ENCODE measurements around the gene ADGRD2.

Gene ADGRD2

DNA sequence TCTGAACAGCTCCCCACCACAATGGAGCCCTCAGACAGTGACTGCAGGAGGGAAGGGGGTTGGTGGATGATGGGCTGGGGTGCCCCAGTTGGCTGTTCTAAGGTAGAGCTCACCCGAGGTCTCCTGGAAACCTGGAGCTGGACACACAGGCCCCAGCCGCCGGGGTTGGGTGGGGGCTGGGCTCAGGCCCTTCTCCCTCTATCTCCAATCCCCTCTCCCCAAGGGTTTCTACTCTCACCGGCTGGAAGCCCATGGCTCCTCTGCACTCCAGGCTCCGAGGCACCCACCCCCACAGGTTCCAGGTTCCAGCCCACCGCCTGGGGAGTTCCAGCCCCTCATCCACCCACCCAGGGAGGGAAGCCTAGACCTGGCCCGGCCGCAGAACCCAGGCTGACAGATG is 56.2 kb downstream of the ADGRD2 start:
- CTCF ChIA-PET = interaction anchor here (1.0 to 1.5 kb wide), 3 partner anchors 9 to 30 kb away, joined by 3 to 5 read pairs (median 3); no protein-coding TSS in a partner anchor
- TF ChIP-seq, protein P1, sequence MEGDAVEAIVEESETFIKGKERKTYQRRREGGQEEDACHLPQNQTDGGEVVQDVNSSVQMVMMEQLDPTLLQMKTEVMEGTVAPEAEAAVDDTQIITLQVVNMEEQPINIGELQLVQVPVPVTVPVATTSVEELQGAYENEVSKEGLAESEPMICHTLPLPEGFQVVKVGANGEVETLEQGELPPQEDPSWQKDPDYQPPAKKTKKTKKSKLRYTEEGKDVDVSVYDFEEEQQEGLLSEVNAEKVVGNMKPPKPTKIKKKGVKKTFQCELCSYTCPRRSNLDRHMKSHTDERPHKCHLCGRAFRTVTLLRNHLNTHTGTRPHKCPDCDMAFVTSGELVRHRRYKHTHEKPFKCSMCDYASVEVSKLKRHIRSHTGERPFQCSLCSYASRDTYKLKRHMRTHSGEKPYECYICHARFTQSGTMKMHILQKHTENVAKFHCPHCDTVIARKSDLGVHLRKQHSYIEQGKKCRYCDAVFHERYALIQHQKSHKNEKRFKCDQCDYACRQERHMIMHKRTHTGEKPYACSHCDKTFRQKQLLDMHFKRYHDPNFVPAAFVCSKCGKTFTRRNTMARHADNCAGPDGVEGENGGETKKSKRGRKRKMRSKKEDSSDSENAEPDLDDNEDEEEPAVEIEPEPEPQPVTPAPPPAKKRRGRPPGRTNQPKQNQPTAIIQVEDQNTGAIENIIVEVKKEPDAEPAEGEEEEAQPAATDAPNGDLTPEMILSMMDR (conservative IDR thresholded peaks at IDR 0.05; ENCODE audit: low read depth) = no peak
- no peak for DNase-seq (ENCODE audit: low spot score)
- POLR2A ChIA-PET (ENCODE audit: low non-redundant PET) = no interaction called here
- no peak overlapping the region for H3K27ac ChIP-seq

DNA sequence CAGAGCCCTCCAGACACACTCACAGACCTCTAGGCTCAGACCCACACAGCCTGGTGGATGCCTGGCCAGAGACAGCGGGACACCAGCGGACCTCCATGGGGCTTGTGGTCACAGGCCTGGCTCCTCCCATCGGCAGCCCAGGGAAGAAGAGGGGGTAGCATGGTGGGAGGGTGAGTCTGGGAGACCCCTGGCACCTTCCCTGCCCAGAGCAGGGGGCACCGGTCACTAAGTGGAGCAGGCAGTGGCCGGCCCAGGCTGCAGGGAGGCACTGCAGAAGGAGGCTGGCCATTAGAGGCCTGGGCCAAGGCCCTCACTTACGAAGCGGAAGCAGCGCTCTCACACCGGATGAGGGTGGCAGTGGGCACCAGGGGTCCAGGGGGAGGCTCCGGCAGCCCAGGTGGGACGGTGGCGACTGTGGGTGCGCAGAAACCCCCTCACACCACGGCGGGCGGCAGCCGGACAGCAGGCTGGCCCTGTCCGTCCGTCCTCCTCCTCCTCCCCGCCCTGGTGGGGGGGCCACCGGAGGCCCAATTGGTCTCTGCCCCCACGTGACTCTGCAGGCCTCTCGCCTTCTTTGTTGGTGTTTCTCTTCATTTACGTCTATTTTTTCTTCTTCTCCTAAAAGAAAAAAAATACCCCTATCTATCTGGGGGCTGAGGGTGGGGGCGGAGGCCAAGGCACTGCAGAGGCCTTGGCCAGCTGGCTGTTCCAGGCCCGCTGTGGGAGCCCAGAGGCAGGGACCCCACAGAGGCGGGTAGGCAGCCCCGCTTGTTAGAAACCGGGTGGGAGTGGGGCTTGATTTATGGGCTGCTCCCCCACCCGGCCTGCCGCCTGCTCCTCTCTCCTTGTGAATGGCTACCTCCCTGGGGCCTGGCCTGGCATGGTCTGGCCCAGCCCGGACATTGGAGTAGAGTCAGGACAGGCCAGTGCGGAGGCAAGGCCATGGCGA is 57.0 kb downstream of the ADGRD2 start, which contains the start of gene NR5A1:
Gene NR5A1 (minus strand): TSS at position 469 of the 949 bp plus-strand sequence. CDS start 4,004 bp downstream, outside the sequence.
- POLR2A ChIA-PET (ENCODE audit: low non-redundant PET) = no interaction called here
- H3K27ac ChIP-seq = no peak within 1 kb of the TSS
- CTCF ChIA-PET = interaction anchor here (0.6 to 1.0 kb wide), 2 partner anchors 17 to 60 kb away, joined by 3 read pairs; no protein-coding TSS in a partner anchor
- TF ChIP-seq, protein P1 (conservative IDR thresholded peaks at IDR 0.05; ENCODE audit: low read depth) = no peak
- no peak for DNase-seq (ENCODE audit: low spot score)

GRCh38 chr9:124507880-124508423 is 57.7 kb downstream of the ADGRD2 start:
- CTCF ChIA-PET = interaction anchor here (0.6 kb wide), 1 partner anchor 180 kb away, joined by 3 read pairs; no protein-coding TSS in a partner anchor
- H3K27ac ChIP-seq = no peak overlapping the region
- DNase-seq (ENCODE audit: low spot score) = no peak
- POLR2A ChIA-PET (ENCODE audit: low non-redundant PET) = no interaction called here
- TF ChIP-seq, protein P1 (conservative IDR thresholded peaks at IDR 0.05; ENCODE audit: low read depth) = no peak

DNA sequence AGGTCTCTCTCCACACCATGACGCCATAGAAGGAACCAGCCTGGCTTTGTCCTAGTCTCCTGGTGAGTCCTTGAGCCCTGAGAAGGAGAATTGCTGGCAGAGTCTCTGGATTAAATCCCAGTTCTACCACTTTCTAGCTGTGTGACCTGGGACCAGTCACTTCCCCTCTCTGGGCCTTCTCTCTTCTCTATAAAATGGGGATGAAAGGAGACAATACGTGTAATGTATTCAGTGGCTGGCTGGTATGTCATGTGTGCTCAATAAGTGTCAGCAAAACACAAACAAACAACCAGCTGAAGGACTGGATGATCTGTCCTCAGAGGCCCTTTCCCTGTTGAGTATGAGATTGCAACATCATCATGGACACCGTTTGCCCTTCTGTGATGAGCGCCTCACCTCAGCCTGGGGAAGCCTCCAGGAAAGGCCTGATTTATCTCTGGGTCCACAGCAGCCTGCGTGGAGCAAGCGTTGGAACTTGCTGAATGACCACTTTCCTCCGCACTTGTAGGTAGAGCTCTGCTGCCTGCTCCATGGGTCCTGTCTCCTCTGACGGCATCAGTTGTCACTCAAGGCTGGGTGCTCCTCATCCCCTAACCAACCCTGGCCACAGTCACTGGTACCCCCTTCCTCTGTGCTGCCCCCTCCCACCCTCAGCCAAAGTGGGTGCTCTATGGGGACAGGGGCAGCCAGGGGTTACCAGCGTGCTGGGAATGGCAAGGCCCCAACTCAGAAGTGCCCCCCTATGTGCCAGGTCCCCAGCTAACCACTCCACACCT is 60.6 kb downstream of the ADGRD2 start:
- no peak for DNase-seq (ENCODE audit: low spot score)
- CTCF ChIA-PET = no interaction called here
- POLR2A ChIA-PET (ENCODE audit: low non-redundant PET) = no interaction called here
- TF ChIP-seq, protein P1 (conservative IDR thresholded peaks at IDR 0.05; ENCODE audit: low read depth) = no peak
- no peak overlapping the region for H3K27ac ChIP-seq

GRCh38 chr9:124511426-124511840 is 61.2 kb downstream of the ADGRD2 start:
- POLR2A ChIA-PET (ENCODE audit: low non-redundant PET) = no interaction called here
- TF ChIP-seq, protein P1 (conservative IDR thresholded peaks at IDR 0.05; ENCODE audit: low read depth) = no peak
- no peak overlapping the region for H3K27ac ChIP-seq
- CTCF ChIA-PET = no interaction called here
- no peak for DNase-seq (ENCODE audit: low spot score)

Data from RWPE1 (cell line).